Measurements from ENCODE around the gene CIC.

- no peak for TF ChIP-seq CTCF (conservative IDR thresholded peaks at IDR 0.05)
- TF ChIP-seq EZH2 (IDR thresholded peaks at IDR 0.05; ENCODE audit: low read depth) = no peak
Observed at GRCh38 chr19:42323852-42324654, 55.0 kb downstream of the CIC start.
